DND-41 (cell line): Measurements from ENCODE around the gene BEX3.

Experiments used
- ATAC-seq: fragments of 200-7000 bp; cut with Tn5 transposase; 3 replicates; pipeline ENCODE4 v1.9.1; 2021; ENCODE audit warnings: low read depth; ENCODE audit not compliant: insufficient read depth
- DNase-seq: peaks from one replicate; pipeline ENCODE4 v3.0.0-alpha.2; 2020
- H2AFZ ChIP-seq: 2 replicates; pipeline ENCODE4 v1.6.0; 2012; ENCODE audit warnings: low read depth, low read length
- H3K27ac ChIP-seq: 2 replicates; pipeline ENCODE4 v1.5.1; 2012; ENCODE audit warnings: low read length, inconsistent platforms
- H3K27me3 ChIP-seq: fragments of 200-600 bp; sonication (generic); 2 replicates; pipeline ENCODE4 v1.6.0; 2012; ENCODE audit warnings: low read length, mild to moderate bottlenecking, inconsistent platforms; ENCODE audit not compliant: insufficient read depth, poor library complexity
- H3K36me3 ChIP-seq: 2 replicates; pipeline ENCODE4 v1.5.1; 2012; ENCODE audit warnings: low read length, inconsistent platforms; ENCODE audit not compliant: insufficient read depth
- H3K4me1 ChIP-seq: 2 replicates; pipeline ENCODE4 v1.5.1; 2012; ENCODE audit warnings: mild to moderate bottlenecking, low read length; ENCODE audit not compliant: insufficient read depth
- H3K4me2 ChIP-seq: 2 replicates; pipeline ENCODE4 v1.6.0; 2012; ENCODE audit warnings: mild to moderate bottlenecking, moderate library complexity, low read length, inconsistent platforms; ENCODE audit not compliant: insufficient read depth
- H3K4me3 ChIP-seq, 2 experiments: fragments of 200-600 bp in 1 of 2; shearing (Covaris generic) in 1 of 2; 2 replicates each; pipeline ENCODE4 v1.5.1; 2012 to 2016; ENCODE audit warnings: inconsistent platforms in 2 of 2, low read length in 2 of 2, mild to moderate bottlenecking in 2 of 2, low read depth in 1 of 2, moderate library complexity in 1 of 2
- H3K79me2 ChIP-seq: 2 replicates; pipeline ENCODE4 v1.6.0; 2012; ENCODE audit warnings: low read length, inconsistent platforms; ENCODE audit not compliant: insufficient read depth
- H3K9ac ChIP-seq: 2 replicates; pipeline ENCODE4 v1.6.0; 2012; ENCODE audit warnings: low read depth, mild to moderate bottlenecking, inconsistent platforms, low read length, moderate library complexity
- H3K9me3 ChIP-seq: 2 replicates; pipeline ENCODE4 v1.5.1; 2012; ENCODE audit warnings: low read length, moderate library complexity, mild to moderate bottlenecking, inconsistent platforms; ENCODE audit not compliant: insufficient read depth, severe bottlenecking
- H4K20me1 ChIP-seq: 2 replicates; pipeline ENCODE4 v1.6.0; 2012; ENCODE audit warnings: low read length; ENCODE audit not compliant: insufficient read depth
- CTCF ChIP-seq: IDR thresholded peaks from 2 replicates; pipeline ENCODE4 v1.5.1; 2012; ENCODE audit warnings: borderline replicate concordance, low read length, moderate library complexity, mild to moderate bottlenecking; ENCODE audit not compliant: poor library complexity, severe bottlenecking; ENCODE audit errors: extremely low read depth
- EZH2 ChIP-seq: IDR thresholded peaks from 3 replicates; pipeline ENCODE4 v1.6.1; 2012; ENCODE audit warnings: borderline replicate concordance, low read depth, mild to moderate bottlenecking, moderate library complexity, low read length, inconsistent platforms; ENCODE audit not compliant: severe bottlenecking

Gene BEX3

GRCh38 chrX:103343105-103343504 lies 33.2 kb upstream of the BEX3 start:
- Histone ChIP-seq H3K4me2 (no peak overlapping the region), H3K9ac (no peak overlapping the region), H3K9me3 (no peaks in the 10 kb centered on the region), H3K79me2 (no peaks in the 10 kb centered on the region), H3K27me3 (peaks cover 2% of the 10 kb centered on the region), H3K4me3 (no peak overlapping the region), H4K20me1 (no peaks in the 10 kb centered on the region), H3K27ac (no peak overlapping the region), H3K36me3 (no peaks in the 10 kb centered on the region), H3K4me1 (no peaks in the 10 kb centered on the region), H2AFZ (no peak overlapping the region)
- peak; percentile 75 for TF ChIP-seq CTCF
- TF ChIP-seq EZH2 = no peak
- ATAC-seq = peak; percentile 66
- peak; percentile 29 for DNase-seq

- ATAC-seq = no peak
- H4K20me1 ChIP-seq = no peaks in the 10 kb centered on the region
- no peaks in the 10 kb centered on the region for H3K79me2 ChIP-seq
- no peaks in the 10 kb centered on the region for H3K9me3 ChIP-seq
- no peak overlapping the region for H2AFZ ChIP-seq
- no peaks in the 10 kb centered on the region for H3K27me3 ChIP-seq
- H3K4me3 ChIP-seq = no peak overlapping the region
- TF ChIP-seq CTCF (no peak), EZH2 (no peak)
- no peak overlapping the region for H3K4me2 ChIP-seq
- H3K27ac ChIP-seq = no peak overlapping the region
- no peaks in the 10 kb centered on the region for H3K36me3 ChIP-seq
- no peak overlapping the region for H3K9ac ChIP-seq
- no peaks in the 10 kb centered on the region for H3K4me1 ChIP-seq
- no peak for DNase-seq
Observed at GRCh38 chrX:103344606-103345005, 31.7 kb upstream of the BEX3 start.

- H3K9ac ChIP-seq = no peak overlapping the region
- no peaks in the 10 kb centered on the region for H3K79me2 ChIP-seq
- no peak overlapping the region for H3K27ac ChIP-seq
- ATAC-seq (no peak), DNase-seq (no peak)
- H3K36me3 ChIP-seq = no peaks in the 10 kb centered on the region
- no peaks in the 10 kb centered on the region for H3K9me3 ChIP-seq
- no peaks in the 10 kb centered on the region for H3K4me1 ChIP-seq
- H2AFZ ChIP-seq = no peak overlapping the region
- no peak overlapping the region for H3K4me3 ChIP-seq
- no peaks in the 10 kb centered on the region for H3K27me3 ChIP-seq
- no peaks in the 10 kb centered on the region for H4K20me1 ChIP-seq
- TF ChIP-seq CTCF (no peak), EZH2 (no peak)
- no peak overlapping the region for H3K4me2 ChIP-seq
Observed at GRCh38 chrX:103347682-103348397, 28.5 kb upstream of the BEX3 start.
